ENCODE results near the gene SEMA3E.
"Not testable (repeated sequence)": the region's sequence is repeated elsewhere in the genome, so short reads cannot be mapped to it uniquely, and the experiment has no call there.

Gene SEMA3E

DNA sequence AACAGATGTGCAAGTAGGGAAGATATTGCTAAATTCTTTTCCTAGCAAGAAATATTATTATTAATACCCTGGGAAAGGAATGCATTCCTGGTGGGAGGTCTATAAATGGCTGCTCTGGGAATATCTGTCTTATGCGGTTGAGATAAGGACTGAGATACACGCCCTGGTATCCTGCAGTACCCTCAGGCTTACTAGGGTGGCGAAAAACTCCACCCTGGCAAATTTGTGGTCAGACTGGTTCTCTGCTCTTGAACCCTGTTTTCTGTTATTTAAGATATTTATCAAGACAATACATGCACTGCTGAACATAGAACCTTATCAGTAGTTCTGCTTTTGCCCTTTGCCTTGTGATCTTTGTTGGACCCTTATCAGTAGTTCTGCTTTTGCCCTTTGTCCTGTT, 96.4 kb downstream of the SEMA3E start:
- not testable (repeated sequence) for DNase-seq

DNA sequence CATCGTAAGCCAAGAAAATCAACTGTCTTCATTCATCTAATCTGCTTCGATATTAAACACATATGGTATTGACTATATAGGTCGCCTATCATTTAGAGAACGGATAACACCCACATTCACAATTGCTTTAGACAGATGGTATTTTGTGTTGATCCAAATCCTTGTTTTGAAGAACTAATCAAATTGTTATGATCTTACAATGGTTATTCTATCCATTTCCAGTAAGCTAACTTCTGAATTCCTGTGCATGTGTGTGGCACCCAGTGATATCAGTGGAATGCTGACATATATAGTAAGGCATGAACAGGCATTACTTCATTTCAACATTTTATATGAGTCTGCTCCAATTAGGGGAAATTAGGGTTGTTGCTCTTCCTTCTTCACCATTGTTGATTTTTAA, 98.8 kb downstream of the SEMA3E start:
- DNase-seq: no peak

DNA sequence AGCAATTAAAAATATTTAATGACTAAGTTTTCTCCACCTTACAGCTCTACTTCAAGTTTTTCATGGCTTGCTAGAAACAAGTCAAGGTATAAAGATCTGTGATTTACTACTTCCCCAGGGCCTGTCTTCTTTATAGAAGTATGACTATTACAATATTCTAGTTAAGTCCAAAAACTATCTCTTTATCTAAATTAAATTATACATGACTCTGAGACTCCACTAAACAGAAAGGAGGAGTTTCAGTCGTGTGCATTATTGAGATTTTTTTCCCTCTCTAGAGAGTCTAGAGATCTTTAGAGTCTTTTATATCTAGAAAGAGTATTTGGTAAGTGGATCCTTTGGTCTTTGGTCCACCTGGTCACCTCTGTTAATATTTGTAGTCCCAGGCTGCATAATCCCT, 100.7 kb downstream of the SEMA3E start:
- DNase-seq: no peak

DNA sequence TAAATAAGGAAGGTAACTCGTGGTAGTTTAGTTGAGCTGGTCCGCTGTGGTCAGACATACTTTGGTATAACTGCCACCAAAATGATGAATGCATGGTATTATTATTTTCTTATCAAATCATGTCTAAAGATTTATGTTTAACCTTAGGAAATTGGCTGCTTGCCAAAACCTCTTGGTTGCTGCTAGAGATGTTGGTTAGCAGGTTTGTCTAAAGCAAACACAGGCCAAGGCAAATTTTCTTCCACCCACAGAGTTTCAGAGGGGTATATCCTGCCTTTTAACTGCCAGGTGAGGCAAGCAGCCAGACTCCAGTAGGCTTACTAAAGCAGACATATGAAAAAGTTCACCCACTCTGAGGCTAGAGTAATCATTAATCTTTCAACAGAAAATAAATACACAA, 101.4 kb downstream of the SEMA3E start:
- DNase-seq: peak; percentile 25

DNA sequence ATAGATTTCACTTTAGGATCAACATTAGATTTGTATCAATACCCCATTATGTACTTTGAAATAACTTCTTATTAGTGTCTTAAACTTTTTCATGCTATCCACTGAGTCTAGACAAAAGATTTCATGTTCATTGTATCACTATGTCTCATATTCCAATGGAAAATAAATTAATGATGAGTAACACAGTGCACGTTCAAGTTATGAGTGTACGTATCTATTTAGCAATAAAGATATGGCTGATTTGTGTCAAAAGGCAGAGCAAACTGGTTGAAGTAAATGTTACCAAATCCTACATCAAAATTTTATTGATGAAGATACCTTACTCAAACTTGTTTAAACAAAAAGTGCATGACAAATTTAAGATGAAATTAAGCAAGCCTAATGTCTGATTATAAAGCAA, 102.4 kb downstream of the SEMA3E start:
- DNase-seq: no peak

DNA sequence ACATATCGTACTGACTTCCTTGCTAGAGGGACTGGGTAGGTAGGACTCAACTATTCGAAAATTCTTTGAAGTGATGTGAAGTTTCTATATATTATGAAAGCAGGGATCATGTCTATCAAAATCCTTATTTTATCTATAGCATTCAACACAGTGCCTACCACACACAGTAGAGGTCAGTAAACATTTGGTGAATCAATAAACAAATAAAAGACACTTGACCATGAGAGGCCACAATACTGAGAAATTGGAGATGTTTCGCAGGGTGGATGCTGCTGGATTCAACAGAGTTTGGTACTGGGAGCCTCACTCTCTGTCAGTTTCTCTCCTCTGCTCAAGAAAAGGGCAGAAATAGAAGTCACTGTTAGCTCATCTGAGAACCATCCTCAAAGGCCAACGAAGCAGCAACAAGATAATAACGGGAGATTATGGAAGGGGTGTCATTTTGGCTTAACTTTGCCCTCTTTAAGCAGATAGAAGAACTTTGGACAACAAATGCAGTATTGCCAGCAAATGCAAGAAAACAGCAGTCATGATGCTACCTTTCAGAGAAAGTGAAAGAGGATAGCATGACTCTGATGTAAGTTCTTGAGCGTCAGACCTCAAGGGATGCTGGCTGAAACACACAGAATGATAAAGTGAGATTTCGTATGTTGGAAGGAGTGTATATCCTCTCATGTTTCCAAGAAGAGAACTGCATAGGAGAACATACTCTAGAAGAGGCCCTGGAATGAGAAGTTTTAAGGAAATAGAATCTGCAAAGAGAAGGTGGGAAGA, 107.6 kb downstream of the SEMA3E start:
- no peak for DNase-seq

DNA sequence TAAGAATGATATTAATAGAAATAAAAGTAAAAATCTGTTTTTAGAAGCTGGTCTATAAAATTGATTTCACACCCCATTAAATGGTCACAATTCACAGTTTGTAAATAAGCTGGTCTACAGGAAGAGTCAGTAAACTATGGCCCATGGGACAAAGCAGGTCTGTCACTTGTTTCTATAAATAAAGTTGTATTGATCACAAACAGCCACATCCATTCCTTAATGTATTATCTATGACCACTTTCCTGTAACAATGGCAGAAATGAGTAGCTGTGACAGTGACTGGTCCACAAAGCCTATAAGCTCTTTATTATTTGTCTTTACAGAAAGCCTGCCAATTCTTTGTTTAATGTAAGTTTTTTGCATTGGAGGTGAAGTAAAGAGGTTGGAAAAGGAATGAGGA, 114.5 kb downstream of the SEMA3E start:
- no peak for DNase-seq

DNA sequence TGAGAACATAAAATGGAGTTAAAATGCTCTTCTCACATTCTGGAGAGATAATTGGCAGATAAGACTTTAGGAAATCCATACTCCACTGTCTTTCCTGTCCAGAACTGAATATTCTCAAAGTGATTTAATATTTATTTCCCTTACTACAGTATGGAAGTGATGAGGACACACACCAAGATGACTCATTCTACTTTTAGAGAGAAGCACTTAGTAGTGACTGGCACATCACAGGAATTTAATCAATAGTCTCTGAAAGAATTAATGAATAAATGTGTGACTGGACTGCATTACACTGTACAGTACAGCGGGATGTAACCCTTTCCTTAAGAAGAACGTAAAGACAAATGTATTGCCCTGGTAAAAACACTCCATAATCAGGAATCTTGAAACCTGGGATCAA, 116.7 kb downstream of the SEMA3E start:
- no peak for DNase-seq

DNA sequence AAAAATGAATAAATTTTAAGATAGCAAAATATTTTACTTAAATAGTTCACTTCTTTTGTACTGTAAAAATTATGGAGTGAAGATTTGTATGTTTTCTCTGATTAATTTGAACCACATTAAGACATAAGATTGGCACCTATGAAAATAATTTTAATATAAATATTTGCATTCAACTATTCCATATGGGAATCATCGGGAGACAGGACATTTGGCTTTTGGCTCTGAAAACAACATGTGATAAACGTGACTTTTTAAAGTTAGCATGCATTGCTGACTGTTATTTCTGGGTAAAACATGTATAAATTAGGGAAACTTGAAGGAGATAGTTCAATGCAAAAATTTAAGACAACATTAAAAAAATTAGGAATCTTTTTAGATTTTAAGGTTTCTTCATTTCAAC, 117.2 kb downstream of the SEMA3E start:
- DNase-seq: no peak

DNA sequence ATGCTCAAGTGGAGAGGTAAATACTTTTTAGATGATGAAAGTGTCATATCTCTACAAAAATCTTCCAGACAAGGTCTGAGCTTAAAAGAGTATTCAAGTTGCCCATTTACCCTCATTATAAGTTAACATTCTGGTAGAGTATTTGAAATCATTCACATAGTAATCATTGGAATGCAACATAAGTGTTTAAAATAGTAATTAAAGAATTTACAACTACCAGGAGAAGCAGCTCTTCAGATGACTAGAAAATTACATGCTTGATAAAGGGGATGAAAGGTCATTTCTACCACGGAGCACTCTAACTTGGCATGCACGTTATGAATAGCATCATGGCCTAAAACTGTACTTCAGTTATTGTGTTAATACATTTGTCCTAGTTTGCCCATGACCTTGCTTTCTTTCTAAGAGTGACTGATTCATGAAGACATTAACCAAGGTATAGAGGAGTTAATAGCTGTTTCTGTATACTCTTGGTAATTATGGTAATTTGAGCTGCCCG, 120.0 kb downstream of the SEMA3E start:
- no peak for DNase-seq

DNA sequence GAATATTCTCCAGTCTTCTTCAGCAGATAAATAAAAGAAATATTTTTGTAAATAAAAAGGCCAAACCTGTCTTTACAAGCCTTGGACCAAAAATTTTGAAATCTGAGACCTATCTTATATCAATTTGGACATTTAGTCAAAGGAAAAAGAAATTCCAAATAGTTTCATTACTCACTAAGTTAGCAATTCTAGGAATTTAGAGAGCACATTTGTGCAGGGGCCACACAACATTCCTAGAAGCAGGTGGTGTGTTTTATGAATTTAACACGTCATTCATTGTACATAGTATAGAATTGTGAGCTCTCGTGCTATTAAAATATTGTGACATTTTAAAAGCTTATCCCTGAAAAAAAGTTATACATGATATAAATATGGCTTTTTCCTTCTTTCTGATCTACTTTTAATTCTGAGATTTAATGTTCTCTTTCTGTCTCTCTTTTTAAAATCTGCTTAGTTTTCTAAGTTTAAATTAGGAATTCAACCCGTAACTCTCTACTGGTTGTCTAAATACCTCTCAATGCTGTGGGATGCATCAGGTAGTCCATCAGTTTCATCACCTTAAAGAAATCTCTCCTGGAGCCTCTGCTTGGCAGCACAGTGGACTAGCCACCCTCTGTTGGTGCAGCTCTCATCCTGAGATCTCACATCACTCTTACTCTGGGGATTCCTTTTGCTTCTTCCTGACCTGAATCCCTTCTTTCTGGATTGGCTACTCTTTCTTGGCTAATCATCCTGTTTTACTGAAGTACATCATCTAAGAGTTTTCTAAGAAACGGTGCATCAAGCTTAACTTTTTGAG, 124.5 kb downstream of the SEMA3E start:
- no peak for DNase-seq

DNA sequence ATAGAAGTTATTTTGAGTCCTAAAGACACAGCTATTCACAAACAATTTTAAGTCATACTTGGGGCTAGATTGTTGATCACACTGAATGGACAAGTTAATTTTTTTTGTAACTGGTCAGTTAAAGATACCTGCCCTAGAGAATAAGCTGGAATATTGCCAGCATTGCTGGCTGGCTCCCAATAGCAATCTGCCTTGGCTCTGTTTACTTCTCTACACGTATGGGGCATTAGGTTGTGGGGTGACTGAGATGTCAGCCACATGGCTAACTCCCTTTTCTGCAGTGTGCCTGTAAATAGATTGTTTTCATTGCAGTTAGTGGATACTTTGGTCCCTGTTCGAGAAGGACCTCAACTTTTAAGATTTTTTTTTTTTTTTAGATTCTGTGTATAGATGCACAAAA, 128.2 kb downstream of the SEMA3E start:
- DNase-seq: no peak

DNA sequence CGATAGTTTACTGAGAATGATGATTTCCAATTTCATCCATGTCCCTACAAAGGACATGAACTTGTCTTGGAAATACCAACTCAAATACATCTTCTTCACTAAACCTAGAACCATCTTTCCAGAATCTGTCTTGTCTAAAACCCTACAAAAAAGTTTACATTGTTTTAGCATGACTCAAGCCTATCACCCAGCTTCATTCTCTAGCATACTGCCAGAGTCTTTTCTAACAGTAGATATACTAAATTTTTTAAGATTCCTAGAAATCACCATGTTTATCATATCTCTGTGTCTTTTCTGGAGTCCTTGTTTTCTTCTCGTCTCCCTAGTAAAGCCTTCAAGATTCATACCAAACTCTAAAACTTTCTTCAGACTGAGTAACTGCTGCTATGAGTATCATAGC, 129.7 kb downstream of the SEMA3E start:
- DNase-seq: no peak

DNA sequence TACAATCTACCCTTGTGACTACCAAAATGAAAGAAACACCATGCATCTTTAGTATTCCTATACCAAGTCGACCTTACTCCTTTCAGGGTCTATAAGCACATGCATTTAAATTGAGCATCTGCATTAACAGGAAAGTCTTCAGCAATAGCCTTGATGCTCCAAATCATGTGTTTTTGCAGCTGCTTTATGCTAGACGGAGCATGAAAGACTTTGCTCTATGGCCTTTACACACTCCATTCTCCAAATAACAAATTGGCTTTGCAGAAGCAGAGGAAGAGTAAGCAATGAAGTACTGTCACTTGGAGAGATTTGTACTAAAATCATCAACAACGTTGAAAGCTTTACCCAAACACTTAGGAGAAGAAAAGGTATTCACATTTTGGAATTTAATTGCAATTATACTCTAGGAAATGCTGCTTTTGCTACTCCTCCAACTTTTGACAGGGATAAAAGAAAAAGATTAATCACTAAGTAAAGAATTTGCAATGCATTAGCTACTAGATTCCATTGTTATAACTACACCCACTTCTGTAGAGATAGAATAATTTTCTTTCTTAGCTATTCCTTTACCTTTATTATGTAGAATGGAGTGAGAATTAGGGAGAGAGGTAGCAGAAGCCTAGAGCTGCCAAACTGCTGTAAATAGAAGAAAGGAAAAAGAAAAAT, 131.8 kb downstream of the SEMA3E start:
- DNase-seq: no peak

DNA sequence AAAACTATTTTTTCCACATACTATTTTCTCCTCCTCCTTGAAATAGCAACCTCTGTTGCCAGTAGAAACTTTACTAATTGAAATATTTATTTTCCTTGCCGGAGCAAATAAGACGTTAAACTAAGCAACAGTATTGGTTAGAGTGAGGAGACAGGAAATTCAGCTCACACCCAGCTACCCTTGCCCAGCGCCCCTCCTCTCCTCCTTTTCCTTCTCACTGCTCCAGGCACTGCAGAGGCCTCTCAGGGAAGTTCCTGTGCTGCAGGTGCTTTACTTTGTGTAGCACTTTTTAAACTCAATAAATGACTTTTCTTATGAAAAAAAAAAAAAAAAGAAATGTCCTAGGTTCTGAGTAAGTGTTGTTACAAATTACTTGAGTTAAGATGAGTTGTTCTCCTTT, 134.0 kb downstream of the SEMA3E start:
- DNase-seq: no peak

DNA sequence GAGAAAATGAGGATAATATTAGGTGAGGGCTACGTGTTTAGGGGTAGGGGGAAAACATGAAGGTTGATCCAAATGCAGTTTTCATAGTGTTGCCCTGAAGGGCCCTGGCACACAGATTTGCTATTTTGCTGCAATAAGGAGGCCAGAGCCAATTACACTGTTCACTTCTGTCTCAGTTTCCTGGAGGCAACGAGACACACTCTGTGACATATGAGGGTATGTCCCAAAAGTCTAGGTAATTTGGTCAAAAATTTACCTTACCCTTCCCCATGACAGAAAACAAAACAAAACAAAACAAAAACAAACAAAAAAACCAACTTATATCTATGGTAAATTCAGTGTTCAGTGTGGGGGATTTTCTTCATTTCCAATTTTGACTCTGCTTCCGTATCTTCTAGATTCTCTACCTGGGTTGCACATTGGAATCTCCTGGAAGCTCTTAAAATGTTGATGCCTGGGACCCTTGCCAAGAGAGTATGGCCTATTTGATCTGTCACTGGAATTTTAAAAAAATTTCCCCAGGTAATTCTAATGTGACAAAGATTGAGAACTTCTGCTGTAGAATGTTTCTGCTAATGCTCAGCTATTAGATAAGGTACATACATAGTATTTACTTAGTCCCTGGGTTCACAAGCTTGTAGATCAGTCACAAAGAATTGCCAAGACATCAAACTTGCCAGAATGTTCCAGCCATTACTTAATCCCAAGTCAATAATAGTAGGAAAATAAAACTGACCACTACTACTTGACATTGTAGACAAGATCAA, 139.5 kb downstream of the SEMA3E start:
- no peak for DNase-seq

DNA sequence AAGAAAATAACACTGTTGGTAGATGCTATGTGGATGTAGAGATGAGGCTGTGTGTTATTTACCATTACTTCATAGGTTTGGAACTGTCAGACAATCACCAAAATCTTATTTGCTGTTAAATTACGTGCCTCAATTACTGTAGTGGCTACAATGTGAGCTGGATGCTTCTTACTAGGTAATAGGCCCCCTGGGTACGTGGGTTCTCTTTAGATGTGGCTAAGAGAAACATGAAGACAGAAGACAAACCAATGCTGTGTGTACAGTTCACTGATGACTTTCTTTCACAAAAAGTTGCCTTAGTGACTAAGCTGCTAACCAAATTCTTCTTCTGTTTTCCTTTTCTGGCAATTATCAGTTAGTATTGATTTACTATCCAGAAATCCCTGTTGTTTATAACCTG, 144.6 kb downstream of the SEMA3E start:
- no peak for DNase-seq

DNA sequence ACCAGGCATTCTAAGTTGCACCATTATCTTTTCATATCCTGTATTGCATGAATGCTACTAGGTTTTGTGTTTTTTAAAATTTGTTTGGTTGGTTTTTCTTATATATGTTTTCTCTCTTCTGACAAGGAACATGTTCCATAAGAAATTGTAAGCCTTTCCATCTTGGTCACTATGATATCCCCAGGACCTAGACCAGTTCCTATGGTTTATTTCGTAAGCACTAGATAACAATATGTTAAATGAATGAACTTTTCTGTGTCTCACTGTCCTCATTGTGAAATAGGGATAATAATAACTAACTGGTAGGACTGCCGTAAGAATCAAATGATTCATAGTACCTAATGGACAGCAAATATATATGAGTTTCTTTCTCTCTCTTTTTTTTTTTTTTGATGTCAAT, 146.3 kb downstream of the SEMA3E start:
- no peak for DNase-seq

DNA sequence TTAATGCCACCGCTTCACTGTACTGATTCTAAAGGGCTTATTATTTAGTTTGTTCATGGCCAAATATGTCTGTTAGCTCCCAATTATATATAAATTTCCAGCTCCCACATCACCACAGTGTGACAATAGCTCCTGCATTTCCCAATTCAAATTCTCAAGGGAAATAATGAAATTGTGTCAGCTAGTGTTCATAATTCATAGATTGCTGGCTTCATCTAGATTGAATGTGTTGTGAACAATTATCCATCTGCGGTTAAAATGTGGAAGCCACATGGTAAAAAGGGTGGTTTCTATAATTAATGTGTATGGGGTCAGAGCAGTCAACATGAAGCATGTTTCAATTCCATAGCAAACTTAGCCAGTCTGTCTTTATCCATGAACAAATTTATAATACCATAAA, 154.3 kb downstream of the SEMA3E start:
- no peak for DNase-seq

DNA sequence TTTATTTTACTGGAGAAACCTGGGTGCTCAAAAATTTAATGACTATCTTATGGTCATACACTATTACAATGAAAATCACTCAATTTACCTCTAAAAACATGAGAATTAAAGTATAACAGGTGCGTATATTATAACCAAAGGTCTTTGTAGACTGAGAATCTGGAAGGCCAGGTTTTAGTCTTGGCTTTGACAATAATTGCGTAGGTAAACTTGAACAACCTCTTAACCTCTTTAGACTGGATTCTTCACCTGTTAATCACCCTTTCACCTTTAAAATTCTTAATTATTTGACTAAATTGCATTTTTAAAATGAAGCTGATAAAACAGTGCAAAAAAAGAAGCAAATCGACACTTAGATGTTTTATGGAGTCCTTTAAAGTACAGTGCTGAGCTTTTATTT, 156.1 kb downstream of the SEMA3E start:
- no peak for DNase-seq

DNA sequence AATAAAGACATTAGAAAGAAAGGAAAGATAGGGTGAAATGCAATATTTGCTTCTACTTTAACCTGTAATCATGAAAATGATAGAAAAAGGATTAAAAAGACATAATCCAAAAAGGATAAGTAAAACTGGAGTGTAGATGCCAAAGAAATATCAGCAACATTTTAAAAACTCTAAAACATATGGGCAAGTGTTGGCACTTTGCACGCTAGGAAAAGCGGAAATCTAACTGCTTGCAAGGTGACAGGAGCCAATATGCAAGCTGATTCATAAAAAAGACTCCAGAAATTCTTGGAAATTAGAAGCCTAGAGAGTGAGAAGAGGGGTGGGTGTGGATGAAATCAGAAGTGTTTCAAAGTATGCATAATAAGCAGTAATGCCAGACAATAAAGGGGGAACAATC, 161.1 kb downstream of the SEMA3E start:
- no peak for DNase-seq

DNA sequence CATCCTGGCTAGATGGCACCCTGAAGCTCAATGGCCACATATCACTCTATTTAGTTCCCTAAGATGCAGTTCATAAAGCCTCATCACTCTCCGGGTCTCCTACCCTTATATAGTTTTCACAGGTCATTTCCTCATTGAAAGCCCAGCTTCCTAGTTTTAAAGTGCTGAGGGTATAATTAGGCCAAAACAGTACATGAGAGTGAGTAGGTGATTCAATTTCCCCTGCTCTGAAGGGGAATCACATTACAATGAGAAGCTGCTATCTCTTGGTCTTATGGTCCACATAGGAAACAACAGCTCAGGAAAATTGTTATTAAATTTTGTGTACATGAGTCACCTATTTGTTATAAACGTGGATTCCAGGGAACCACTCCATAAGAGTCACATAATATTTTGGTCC, 162.0 kb downstream of the SEMA3E start:
- DNase-seq: no peak

DNA sequence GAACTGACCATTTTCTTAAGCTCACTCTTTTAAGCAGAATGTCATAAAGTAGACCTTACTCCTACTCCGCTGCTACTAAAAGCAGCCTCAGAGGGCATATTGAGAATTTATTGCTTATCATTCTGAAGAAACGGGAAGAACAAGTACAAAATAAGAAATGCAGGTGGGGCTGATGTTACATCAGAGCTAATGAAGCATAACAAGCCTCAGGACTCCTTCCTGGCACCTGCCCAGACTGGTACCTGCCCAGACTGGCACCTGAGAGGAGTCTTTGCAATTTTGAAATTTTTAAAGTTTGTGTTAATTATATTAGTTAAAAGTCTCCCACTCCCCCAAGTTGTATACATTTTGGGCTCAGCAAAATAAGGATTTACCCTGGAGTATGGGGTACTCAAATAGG, 162.4 kb downstream of the SEMA3E start:
- no peak for DNase-seq

All from right hindlimb (tissue), 1 donor.